Inferior parietal cortex (tissue), 1 donor: Measurements from ENCODE around the gene ZNF469.
"Not testable (repeated sequence)": the region's sequence is repeated elsewhere in the genome, so short reads cannot be mapped to it uniquely, and the experiment has no call there.

Experiments
- DNase-seq: peaks from one replicate; pipeline ENCODE4 v3.0.0-alpha.2; 2016; ENCODE audit errors: extremely low spot score

Gene ZNF469

DNA sequence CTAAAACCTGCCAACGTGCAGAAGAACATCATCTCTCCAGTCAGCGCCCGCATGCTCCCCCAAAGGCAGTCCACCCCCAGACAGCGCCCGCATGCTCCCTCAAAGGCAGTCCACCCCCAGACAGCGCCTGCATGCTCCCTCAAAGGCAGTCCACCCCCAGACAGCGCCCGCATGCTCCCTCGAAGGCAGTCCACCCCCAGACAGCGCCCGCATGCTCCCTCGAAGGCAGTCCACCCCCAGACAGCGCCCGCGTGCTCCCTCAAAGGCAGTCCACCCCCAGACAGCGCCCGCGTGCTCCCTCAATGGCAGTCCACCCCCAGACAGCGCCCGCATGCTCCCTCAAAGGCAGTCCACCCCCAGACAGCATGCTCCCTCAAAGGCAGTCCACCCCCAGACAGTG, 22.4 kb upstream of the ZNF469 start:
- DNase-seq = not testable (repeated sequence)

DNA sequence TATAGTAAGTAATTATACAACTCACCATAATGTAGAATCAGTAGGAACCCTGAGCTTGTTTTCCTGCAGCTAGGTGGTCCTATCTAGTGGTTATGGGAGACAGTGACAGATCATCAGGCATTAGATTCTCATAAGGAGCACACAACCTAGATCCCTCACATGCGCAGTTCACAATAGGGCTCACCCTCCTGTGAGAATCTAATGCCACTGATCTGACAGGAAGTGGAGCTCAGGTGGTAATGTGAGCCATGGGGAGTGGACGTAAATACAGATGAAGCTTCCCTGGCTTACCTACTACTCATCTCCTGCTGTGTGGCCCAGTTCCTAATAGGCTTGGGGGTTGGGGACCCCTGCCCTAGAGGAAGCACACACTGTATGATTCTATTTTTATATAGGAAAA, 21.8 kb upstream of the ZNF469 start:
- DNase-seq = no peak

DNA sequence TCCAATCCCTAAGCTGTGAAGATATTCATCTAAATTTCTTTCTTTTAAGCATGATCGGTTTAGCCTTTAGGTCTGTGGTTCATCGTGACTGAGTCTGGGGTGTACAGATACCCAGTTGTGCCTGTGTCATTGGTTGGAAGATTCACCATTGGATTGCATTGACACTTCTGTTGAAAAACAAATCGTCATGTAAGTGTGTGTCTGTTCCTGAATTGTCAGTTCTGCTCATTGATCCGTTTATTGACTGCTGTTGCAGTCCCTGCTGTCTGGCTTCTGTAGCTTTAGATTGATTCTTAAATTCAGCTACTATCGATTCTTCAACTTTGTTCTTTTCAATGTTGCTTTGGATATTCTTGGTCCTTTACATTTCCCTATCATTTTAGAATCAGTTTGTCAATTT, 21.0 kb upstream of the ZNF469 start:
- DNase-seq = no peak

DNA sequence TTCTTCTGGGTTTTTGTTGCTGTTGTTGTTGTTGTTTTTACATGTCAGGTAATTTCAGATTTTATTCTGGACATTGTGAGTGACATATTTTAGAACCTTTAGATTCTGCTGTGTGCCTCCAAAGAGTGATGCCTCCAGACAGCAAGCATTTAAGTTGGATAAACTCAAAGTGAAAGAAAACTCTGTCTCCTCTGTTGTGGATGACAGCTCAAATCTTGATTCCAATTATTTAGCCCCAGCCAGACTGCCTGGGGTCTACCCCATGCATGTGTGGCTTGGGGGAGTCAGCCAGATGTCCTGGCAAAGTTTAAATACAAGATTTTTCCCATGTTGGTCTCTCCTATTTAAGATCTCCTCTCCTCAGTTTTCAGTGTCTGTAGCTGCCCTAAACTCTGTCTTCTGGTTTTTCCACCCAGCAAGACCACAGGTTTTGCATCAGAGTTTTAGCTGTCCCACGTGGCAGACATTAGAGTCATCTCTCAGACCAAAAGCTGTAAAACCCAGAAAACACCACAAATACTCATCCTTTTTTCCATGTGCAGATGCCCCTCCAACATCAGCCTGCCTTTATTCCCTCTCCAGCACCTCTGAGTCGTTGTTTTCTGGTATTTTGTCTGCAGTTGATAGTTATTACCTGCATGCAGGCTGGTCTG, 19.4 kb upstream of the ZNF469 start:
- no peak for DNase-seq

DNA sequence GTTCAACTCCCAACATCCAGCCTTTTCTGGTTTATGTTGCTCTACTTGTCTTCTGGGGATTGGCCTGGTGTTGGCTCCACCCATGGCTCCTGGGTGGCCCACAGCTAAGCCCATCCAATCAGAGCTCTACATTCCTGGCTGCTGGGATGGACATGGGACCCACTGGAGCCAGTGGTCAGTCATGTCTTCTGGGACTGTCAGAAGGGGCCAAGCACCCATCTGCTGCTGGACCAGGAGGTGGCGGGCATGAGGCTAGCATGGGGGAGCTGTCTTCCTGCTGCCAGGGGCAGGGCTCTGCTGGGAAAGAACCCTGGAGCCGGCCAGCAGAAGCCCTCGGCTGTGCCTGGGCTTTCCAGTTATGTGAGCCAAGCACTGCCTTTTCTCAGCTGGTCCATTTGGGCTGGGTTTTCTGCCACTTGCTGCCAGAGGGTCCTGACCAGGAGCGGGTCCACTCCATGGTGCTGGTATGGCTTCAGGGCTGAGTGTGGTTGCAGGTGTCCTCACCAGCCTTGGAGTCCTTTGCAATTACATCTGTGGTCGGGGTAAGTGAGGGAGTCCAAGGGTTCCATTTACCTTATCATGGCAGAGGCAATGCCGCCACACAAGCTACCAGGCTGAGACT, 17.4 kb upstream of the ZNF469 start:
- no peak for DNase-seq

DNA sequence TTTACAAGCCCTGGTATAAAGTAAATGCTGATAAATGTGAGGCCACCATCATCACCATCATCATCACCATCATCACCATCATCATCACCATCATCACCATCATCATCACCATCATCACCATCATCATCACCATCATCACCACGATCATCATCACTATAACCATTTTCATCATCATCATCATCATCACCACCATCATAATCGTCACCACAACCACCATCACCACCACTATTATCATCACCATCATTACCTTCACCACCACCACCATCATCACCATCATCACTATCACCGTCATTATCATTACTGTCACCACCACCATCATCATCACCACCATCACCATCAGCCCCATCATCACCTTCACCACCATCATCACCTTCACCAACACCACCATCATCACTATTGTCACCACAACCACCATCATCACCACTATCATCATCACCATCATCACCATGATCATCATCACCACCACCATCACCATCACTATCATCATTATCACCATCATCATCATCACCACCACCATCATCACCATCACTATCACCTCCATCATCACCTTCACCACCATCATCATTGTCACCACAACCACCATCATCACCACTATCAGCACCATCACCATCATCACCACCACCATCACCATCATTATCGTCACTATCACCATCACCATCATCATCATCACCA, 16.6 kb upstream of the ZNF469 start:
- DNase-seq = no peak

DNA sequence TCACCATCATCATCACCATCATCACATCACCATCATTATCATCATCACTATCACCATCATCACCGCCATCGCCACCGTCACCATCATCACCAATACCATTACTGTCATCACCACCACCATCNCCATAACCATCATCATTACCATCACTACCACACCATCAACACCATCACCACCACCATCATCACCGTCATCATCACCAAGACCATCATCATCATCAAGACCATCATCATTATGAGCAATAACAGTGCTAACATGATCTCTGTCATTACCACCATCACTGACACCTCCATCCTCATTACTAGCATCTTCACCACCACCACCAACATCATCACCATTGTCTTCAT, 16.1 kb upstream of the ZNF469 start:
- no peak for DNase-seq

DNA sequence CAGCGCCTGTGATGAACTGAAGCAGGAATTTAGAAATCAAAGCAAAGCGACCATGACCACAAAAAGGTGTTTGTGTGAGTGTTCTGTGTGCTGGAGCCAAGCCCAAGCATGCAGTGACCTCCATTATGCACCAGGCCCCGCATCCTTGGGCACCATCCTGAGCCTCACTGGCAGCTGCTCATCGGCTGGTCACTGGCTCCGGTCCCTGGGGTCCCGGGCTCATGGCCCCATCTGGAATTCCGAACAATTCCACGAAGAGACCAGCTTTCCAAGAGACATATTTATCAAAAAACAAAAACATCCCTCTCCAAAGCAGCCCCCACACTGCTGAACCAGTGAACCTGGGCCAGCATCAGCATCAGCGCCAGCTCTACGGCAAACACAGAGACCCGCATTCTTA, 15.2 kb upstream of the ZNF469 start:
- DNase-seq = no peak

DNA sequence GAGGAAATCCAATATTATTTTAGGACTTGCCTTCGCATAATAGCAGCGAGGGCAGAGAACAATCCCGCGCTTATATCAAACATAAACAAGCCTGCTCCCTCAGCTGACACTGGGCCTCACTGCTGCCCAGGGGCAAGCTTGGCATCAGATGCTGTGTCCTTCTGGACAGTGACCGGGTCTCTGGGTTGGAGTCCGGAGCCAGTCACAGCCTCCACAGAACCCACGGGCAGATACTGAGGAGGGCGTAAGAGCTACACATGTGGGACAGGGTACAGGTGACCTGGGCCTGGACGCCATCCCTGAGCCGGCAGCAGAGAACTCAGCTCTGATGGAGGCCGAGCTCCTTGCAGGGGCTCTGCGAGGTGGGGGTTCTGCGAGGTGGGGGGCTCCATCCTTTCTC, 14.7 kb upstream of the ZNF469 start:
- DNase-seq = peak; percentile 5

DNA sequence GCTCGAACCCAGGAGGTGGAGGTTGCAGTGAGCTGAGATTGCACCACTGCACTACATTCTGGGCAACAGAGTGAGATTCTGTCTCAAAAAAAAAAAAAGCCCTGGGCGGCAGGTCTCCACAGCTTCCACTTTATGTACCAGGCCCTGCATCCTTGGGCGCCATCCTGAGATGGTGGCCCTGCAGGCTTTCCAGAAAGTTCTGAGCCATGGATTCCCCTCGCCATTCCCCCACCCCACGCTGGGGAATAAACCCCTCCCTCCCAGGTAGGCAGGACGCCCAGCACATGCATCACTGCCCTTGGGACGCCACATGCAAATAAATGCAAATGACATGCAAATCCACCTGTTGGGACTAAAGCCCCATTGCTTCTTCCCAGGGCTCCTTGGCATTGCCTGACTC, 13.8 kb upstream of the ZNF469 start:
- no peak for DNase-seq

DNA sequence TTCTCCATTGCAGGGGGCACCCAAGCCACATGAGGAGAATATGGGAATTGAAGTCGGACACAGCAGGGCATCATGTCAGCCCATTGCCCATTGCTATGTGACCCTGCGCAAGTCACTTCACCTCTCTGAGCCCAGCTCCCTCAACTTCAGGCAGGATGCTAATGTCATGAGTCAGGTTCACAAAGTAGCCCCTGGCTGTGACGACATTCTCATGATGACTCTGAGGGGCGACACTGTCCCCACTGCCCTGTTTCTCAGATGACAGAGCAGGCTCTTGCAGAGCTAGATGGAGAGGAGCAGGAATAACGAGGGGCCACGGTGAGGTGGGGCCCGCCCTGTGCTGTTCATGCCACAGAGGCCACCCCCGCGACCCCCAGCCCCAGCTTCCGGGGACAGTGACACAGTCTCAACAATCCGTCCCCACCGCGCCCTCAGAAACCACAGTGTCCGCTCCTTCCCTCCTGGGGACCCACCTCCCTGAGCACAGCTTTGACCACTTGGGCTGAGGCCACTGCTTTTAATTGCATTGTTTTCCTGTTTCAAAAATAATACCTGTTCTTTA, 13.2 kb upstream of the ZNF469 start:
- no peak for DNase-seq

DNA sequence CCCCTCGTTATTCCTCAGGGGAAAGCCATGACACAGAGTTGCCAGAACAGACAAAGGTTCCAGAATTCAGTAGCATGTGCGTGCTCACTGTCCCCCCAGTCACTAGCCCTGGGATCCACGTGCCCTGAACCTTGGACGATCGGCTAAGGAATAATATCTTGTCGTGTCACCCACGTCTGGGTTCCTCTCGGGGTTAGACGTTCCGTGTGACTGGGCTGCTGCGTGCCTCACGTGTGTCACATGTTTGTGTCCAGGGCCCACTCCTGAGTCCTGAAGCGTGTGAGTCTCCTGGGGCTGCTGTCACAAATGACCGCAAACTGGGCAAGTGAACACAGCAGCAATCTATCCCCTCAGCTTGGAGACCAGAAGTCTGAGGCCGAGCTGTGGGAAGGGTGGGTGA, 12.4 kb upstream of the ZNF469 start:
- DNase-seq = no peak

DNA sequence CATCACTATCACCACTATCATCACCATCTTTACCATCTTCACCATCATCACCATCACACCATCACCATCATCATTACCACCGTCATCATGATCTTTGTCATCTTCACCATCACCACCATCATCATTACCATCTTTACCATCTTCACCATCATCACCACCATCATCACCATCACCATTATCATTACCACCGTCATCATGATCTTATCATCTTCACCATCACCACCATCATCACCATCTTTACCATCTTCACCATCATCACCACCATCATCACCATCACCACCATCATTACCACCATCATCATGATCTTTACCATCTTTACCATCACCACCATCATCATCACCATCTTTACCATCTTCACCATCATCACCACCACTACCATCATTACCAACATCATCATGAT, 10.2 kb upstream of the ZNF469 start:
- no peak for DNase-seq

DNA sequence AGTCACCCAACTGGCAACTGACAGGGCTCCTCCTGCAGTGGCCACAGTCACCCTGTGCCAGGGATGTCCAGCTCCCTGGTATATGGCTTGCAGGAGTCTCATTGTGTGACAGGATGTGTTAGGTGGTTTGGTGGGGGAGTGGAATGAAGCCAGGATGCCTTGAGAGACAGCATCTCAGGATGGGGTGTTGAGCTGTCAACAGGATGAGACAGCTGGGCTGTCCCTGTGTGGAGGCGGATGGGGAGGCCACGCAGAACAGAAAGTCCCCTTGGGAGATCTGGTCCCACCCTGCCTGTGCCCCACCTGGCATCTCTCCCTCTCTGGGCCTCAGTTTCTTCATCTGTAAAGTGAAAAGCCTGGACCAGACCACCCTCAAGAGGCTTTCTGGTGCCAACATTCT, 9.5 kb upstream of the ZNF469 start:
- no peak for DNase-seq

DNA sequence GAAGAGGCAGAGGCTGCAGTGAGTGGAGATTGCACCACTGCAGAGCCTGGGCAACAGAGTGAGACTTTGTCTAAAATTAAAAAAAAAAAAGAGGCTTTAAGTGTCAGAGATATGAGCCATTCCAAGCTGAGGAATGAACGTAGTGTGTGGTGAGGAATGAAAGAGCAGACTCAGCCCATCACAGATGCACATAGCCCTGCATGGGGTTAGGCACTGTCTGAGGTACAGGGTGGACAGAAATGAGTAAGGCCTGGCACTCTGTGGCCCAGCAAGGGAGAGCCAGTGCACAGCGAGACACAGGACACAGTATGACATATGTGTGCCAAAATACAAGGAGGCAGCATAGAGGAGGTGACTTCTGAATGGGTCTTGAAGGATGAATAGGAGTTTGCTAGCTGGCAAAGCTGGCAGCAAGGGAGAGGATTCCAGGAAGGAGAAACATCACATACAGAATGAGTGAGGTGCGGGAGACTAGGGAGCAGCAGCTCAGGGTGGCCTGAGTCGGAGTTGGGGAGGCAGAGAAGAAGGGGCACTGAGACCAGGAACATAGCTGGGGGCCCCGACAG, 8.7 kb upstream of the ZNF469 start:
- no peak for DNase-seq

DNA sequence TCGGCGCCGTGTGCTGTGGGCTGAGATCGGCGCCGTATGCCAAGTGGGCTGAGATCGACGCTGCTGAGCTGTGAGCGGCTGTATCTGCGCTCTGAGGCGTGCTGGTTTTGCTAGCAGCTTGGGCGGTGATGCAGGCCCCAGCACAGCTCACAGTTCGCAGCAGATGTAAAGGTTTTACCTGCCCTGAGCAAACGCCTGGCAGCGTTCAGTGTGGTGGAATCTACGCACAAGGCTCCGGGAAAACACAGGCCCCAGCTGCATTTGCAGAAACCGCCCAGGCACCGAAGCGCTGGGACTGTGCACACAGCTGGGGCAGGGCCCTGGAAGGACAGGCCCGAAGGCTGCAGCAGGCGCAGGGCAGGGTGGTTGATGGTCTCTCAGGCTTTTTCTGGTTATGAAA, 8.0 kb upstream of the ZNF469 start:
- no peak for DNase-seq

DNA sequence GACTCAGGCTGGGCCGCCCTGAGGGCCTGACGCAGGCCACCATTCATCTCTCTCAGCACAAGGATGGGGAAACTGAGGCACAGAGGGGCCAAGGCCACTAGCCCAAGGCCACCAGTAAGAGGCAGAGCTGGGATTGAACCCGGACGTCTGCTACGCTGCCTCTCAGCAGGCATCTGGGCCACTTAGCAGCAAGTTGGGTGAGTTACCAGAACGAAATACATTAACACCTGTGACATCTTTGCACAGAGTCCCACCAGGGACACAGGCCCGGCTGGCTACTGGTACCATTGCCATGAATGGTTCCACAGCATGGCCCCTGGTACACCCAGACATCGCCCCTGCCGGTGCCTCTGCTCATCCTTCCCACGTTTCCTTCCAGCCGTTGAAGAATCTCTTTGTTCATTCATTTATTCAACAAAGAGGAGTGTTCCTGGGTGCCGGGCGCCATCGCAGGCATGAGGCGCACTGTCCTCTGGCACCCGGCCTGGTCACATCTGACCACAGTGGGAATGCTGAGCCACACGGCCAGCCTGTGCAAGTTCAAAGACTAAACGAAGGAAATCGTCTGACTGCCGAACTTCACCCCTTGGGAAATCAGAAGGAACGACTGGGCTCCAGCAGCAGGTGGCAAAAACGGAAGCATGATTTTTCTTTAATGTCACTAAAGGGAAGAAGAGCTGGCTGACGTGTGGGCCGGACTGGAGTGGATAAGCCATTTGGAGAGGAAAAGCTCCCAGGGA, 7.4 kb upstream of the ZNF469 start:
- DNase-seq = no peak

DNA sequence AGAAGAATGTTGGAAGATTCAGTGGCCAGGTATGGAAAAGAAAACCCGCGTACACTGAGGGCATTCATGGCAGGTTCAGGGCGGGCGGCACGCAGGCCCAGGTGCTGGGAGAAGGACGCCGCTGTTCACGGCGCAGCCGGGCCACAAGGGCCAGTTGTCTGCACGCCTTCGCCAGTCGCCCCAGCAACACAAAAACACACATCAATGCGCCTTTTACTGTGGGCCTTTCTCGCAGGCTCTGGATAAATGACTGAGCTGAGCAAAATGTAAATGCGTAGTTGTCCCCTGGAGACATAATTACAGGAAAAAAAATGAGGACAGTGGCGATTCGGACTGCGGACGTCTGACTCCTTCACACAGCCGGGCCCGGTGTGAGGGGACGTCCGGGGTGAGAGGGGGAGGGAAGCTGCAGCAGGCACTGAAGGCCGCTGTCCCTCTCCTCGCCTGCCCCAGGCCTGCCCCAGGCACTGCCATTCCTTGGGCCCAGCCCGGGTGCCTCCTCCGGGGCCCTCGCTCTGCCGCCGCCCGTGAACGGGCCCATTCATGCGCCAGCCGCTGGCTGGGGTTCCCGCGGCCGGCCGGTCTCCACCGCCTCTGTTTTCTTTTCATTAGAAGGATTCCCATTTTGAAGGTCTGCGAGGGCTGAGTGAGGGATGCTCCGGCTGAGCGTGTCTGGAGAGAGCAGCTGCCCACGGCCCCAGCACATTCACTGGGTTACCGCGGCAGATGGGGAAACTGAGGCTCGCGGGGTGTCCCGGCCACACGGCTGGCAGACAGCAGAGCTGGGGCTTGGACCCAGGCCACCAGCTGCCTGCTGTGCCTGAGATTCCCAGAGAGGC, 6.5 kb upstream of the ZNF469 start:
- peak; percentile 28 for DNase-seq

DNA sequence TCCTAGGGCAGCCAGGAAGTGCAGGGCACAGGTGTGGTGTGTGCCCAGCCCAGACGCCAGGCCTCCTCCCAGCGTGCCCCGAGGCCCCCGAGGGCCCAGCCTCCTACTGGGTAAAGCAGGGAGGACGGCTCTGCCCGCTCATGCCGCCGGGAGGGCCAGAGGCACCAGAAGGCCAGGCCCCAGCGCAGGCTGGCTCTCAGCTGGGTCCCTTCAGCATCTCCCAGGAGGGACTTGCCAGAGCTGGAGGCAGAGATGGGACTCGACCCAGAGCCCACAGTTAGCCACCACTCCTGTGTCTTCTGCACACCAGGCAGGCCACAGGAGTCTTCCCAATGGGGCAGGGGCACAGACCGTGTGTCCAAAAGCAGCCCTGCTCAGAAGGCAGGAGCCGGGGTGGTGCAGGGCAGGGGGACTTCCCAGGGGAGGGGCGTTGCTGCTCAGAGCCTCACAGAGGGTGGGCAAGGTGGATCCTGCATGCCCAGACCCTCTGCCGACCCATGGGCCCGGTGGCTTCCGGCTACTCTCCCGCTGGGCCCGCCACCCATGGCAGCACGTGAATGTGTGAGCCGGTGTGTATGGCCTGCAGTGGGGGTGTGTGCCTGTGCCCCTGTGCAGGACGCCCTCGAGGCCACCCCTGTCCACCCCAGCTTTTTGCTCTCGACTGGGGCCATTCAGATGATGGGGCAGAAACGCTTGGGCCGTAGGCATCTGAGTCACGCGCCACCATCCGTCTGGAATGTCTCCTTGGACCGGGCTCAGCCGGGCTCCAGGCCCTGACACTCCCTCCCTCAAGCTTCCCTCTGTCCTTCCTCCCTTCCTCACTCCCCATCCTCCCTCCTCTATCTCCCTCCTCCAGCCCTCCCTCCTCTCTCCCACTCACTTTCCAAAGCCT, 5.7 kb upstream of the ZNF469 start:
- DNase-seq = no peak

DNA sequence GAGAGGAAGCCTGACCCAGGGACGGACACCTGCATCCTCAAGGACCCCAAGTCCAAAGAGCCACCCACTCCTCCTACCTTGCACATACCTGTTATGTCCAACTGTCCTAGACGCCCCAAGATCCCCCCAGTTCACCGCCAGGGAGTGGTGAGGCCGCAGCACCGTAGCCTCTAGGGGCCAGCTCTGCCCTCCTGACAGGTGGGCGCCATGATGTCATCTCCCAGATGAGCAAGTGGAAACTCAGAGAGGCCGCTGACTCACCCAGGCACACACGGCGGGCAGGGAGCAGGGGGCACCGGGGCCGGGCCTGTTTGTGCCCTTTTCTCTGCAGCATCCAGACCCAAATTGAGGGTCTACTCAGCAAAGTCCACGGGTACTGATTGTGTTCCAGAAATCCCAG, 4.8 kb upstream of the ZNF469 start:
- no peak for DNase-seq
